RPMI8226 (cell line): ENCODE data around the gene TRAP1.

Source experiments
- DNase-seq: peaks from one replicate; pipeline ENCODE4 v3.0.0-alpha.2; 2015

Gene TRAP1

DNA sequence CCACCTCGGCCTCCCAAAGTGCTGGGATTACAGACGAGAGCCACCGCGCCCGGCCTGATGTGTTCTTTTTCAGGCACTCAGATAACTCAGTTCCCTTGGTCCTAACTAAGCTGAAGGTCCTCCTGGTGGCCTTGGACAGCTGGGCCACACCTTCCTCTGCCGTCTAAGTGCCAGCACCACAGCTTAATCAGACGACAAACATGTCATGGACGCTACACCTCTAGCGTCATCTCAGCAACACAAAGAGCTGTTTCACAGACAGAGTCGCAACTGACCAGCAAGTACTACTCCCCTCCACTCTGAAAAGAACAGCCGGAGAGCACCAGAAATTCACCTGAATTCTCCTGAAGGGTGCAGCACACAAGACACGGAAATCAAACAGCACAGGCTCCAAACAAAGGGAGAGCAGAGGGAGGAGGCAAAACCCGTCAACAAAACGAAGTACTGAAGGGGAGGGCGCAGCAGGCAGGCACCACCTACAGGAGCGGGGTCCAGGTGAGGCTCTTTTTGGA lies 4.4 kb downstream of the TRAP1 start:
- no peak for DNase-seq

DNA sequence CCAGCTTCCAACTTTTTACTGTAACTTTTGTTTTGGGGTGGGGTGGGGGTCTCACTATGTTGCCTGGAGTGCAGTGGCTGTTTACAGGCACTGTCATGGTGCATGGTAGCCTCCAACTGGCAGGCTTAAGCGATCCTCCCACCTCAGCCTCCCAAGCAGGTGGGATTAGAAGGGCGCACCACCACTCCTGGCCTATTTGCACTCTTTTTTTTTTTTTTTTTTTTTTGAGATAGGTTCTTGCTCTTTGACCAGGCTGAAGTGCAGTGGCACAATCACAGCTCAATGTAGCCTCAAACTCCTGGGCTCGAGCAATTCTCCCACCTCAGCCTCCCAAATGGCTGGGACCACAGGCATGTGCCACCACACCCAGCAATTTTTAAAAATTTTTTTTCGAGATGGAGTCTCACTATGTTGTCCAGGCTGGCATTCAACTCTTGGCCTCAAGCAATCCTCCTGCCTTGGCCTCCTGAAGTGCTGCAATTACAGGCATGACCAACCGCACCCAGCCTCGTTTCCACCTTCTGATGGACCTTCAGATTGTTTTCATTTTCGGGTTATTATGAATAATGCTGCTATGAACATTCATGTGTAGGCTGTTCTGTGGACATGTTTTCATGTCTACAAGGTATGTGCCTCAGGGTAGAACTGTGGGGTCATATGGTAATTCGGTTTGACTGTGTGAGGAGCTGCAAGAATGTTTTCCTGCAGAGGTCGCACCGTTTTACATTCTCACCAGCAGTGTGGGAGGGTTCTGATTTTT lies 10.9 kb downstream of the TRAP1 start:
- DNase-seq: no peak

DNA sequence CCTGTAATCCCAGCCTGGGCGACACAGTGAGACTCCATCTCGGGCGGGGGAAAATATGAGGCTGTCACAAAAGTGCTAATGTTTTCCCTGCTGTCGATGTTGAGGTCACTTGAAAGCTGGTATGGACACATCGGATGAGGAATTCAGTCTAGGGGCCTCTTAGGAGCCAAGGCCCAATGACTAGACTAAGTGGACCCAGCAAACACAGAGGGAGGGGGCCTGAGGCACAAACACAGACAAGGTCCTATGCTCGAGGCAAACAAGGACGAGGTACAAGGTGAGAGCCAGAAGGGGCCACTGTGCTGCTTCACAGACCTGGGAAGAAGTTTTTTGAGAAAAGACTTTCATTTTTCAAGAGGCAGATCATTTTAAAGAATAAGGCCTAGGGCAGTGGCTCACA lies 15.2 kb downstream of the TRAP1 start:
- DNase-seq: no peak

DNA sequence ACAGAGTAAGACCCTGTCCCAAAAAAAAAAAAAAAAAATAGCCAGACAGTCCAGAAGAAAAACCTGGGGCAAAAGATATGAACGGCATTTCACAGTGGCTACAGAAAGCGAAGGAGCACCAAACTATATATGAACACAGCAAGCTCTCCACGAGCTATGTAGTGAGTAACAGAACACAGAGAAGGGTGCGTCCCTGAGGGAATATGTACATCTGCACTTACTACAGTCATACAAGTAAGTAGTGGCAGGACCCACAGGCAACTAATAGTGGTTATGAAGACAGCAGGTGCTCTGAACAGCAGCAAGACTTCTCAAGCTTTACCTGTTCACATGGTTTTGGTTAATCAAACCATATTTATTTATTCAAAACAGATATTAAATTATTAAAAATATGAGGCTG lies 15.8 kb downstream of the TRAP1 start:
- DNase-seq: no peak

DNA sequence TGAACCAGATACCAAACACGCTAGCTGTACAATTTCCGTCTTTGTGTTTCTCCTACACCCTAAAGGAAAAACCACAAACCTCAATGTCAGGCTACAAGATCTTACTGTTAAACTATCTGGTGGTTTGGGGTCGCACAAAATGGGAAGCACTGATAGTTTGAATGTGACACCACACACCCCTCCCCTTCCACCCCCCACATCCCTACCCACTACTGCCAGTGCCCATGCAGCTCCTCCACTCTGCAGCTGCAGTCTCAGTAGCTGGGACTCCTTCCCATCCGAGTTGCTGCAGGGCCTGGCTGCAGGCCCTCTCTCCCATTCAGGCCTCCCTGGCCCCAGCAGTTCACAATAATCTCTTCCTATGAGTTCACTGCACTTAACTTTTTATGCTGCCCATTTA lies 18.4 kb downstream of the TRAP1 start:
- DNase-seq: no peak

DNA sequence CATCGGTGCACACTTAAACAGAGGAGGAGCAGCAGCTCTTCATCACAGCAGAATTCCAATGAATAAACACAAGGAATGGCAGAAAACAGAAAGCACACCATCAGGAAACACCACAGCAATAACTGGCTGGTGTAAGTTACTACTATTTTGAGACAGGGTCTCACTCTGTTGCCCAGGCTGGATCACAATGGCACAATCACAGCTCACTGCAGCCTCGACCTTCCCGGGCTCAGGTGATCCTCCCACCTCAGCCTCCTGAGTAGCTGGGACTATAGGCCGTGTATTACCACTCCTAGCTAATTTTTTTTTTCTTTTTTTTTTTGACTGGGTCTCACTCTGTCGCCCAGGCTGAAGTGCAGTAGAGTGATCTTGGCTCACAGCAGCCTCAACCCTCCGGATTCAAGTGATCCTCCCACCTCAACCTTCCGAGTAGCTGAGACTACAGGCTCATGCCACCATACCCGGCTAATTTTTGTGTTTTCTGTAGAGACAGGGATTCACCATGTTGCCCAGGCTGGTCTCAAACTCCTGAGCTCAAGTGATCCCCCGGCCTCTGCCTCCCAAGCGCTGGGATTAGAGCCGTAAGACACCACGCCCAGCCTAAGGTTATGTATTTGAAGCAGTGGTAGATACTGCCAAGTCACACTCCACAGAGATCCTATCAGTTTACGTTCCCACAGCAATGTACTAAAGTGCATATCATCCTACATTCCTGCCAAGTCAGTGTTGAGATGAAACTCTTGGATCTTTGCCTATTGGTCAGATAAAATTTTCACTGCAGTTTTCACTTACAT lies 20.7 kb downstream of the TRAP1 start:
- no peak for DNase-seq

DNA sequence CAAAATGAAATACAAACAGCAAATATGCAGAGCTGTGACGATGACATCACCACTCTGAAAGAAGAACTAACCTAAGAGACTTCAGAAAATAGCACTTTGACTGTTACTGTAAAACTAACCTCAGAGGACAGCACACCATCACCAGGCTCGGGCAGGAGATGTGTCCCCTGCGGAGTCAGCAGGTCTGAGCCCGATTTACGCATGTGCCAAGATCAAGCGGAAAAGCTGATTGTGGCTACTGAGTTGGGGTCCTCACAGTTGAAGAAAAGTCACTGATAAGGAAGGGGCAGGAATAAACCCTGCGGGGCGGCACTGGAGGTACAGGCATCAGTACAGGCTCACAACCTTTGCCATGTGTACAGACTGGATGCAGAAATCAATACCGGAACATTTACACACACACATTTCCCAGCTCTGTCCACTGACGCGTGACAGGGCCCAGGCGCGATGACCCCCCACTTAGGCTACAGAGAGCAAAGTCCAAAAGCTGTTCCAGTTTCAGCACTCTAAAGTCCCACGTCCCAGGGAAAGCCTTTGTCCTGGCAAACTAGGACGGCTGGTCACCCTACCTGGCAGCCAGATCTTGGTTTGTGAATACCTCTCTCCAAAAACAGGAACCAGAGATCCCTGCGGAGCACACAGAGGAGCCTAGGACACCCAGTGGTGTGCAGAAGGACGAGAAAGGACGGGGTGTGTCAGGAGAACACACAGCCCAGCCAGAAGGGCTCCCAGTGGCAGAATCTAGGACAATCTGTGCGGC lies 21.5 kb downstream of the TRAP1 start:
- DNase-seq: no peak

DNA sequence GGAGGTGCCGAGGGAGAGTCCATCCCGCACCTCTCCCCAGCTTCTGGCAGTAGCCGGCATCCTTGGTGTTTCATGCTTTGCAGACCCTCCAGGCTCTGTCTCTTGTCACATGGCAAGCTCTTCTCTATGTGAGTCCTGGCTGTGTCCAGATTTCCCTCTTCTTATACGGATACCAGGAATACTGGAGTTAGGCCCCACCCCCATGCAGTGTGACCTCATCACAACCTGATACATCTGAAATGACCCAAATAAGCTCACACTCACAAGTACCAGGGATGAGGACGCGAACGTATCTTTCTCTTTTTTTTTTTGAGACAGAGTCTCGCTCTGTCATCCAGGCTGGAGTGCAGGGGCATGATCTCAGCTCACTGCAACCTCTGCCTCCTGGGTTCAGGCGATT lies 23.3 kb downstream of the TRAP1 start:
- DNase-seq: no peak

DNA sequence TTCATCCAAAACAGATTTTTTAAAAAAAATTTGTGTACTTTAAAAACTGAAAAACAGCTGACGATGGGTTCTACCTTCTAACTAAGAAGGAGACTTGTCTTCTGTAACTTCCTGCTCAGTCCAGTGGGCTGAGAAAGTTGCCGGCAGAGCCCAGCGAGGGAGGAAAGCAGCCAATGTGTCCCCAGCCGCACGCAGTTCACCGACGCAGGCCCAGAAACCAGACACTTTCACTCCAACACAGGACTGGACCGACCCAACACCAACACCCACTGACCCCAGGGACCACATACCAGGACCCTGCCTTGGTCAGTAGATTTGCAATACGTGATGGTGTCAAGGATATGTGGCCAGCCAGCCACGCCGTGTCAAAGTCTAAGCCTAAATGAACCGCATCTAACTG lies 25.6 kb downstream of the TRAP1 start:
- DNase-seq: no peak

DNA sequence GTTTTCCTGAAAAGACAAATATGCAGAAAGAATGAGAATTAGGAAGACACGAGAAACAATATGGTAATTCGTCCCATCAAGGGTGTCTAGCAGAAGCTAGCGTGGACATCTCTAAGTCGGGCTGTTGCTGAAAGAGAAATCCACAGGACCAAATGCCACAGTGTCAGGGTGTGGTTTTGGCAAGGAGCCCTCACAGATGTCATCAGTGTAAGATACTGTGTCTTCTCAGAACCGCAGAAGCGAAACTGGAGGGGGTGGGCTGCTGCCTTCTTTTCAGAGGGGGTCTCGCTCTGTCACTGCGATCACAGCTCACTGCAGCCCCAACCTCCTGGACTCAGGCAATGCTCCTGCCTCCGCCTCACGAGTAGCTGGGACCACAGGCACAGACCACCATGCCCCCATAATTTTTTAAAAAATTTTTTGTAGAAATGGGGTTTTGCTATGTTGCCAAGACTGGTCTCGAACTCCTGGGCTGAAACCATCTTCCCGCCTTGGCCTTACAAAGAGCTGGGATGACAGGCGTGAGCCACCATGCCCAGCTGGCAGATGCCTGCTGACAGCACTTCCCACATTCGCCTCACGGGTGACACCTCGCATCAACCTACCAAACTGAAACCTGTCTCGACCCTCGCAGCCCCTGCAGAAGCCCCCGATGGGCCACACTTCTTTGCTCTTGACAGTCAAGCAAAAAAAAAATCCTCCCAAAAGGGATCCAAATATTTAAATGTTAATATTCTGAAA lies 26.2 kb downstream of the TRAP1 start:
- DNase-seq: peak; percentile 18

DNA sequence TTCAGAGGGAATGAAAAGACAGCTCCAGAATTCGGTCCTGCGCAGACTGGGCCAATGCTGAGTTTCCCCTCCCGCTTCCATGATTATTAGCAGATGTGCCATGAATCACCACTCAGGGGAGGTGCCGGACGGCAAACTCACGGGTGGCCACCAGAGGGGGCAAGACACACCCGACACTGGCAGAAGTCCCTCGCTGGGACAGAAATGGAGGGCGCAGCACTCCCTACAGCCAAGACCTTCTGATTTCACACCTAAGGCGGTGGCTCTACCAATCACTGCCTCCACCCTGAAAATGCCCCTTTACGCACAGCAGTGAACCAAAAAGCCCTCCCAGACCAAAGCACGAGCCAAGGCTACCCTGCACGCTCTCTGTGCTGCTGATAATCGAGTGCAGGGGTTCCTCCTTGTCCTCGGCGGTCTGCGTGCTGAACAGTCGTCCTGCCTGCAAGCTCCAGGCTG lies 26.8 kb downstream of the TRAP1 start:
- peak; percentile 75 for DNase-seq

DNA sequence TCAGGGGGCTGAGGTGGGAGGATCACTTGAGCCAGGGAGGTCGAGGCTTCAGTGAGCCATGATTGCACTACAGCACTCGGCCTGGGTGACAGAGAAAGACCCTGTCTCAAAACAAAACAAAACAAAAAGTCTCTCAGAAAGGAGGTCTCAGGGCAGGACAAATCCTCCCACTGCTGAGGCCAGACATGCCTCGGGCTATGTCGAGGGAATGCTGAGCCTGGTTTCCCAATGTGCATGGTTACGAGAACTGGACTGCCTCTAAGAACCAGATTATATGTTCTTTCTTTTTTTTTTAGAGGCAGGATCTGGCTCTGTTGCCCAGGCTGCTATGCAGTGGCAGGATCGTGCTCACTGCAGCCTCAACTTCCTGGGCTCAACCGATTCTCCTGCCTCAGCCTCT lies 27.6 kb downstream of the TRAP1 start:
- no peak for DNase-seq

DNA sequence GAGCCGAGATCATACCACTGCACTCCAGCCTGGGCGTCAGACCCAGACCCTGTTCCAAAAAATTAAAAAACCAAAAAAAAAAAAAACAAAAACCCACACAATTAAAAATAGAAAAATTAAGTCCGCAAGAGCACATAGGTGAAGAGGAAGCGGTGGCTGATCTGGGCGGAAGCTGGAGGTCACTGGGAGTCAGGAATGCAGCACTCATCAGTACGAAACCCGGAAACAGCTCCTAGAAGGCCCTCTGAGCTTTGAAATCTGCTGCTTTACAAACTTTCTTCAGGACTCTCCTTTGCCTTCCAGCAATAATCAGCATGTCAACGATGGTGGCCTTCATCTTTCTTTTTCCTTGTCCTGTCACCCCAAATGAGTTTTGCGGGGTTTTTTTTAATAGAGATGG lies 29.5 kb downstream of the TRAP1 start:
- no peak for DNase-seq

DNA sequence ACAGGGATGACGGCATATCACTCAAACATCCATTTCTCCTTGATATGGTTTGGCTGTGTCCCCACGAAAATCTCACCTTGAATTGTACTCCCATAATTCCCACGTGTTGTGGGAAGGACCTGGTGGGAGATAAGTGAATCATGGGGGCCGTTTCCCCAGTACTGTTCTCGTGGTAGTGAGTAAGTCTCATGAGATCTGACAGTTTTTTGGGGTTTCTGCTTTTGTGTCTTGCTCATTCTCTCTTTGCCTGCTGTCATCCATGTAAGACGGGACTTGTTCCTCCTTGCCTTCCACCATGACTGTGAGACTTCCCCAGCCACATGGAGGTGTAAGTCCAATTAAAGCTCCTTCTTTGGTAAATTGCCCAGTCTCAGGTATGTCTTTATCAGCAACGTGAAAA lies 30.3 kb downstream of the TRAP1 start:
- DNase-seq: no peak

DNA sequence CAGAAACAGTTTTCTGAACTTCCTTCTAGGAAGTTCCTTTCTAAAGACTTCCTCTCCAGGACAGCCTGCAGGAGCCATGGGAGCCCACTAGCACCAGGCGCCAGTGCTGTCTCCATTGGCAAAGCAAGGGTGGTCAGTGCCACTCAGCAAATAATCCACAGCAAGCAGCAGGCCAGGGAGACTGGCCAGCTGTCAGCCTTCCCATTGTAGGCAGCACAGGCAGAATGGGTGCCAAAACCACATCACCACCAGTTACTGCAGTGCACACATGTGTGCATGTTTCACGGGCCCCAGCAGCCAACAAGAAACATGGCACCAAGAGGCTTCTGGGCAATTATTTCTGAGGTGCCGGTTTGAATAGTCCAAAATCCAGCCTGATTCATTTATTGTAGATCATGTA lies 36.1 kb downstream of the TRAP1 start:
- no peak for DNase-seq

DNA sequence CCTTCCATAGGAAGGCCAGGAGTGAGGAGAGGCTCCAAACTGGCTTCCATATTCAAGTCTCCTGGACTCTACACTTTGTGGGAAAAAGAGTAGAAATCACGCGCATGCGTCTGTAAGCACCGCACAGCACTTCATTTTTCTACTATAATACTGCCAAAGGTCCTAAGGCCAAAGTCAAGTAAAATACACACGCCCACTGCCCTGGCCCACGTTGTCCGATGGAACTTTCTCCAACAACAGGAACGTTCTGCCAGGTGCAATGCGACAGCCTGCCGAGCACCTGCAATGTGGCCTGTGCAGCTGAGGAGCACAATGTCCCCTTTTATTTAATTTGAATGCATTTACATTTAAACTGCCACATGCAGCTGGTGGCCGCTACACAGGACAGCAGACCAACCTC lies 39.3 kb downstream of the TRAP1 start:
- DNase-seq: no peak

DNA sequence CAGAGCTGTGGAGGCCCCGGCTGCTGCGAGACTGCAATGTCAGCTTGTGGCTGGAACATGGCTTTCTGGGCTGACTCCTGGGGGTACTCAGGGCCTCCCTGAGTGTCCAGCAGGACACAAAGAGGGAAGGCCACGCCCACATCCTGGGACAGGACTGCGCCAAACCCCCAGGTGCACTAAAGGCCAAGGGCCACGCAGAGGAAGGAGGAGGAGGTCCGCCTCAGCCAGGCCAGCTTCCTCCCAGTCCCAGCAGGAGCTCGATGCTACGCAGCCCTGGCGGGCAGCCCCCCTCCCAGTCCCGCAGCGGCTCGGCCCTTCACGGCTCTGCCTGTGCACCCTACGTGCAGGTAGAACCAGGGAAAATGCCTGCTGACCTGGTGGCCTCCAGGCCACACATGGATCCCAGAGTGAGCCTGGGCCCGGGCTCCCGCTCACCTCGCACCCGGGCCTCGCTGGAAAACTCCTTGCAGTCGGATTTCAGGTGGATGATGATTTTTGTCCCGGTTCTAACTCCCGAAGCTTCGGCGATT lies 41.7 kb downstream of the TRAP1 start:
- DNase-seq: no peak

DNA sequence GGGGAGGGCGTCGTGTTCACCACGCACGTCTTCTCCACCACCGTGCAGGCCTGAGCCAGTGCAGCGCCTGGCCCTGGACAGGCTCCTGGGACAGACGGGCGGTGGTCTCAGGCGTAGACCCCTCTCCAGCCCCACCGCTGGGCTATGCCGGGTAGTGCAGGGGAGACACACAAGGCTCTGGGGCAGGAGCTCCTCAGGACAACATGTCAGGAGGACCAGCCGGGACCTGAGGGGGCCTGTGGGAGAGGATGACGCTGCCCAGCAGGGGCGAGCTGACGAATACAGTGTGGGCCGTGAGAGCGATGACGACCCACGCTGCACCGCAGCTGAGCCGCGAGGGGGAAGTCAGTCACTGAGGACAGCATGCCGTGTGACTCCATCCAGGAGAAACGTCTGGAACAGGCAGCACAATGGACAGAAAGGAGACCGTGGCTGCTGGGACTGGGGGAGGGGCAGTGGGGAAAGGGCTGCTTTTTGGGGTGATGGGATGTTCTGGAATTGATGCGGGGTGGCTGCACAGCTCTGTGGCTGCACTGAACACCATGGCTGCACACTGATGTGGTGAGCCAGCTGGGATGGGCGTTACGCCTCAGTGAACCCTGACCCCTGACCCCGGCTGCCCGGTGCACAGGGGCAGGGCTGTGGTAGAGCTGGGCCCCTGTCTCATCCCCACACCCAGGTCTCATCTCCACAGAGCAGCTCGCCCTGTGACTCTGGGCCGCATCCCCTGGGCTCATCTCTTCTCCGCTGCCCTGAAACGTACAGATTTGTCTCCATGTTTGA lies 42.6 kb downstream of the TRAP1 start:
- DNase-seq: no peak

DNA sequence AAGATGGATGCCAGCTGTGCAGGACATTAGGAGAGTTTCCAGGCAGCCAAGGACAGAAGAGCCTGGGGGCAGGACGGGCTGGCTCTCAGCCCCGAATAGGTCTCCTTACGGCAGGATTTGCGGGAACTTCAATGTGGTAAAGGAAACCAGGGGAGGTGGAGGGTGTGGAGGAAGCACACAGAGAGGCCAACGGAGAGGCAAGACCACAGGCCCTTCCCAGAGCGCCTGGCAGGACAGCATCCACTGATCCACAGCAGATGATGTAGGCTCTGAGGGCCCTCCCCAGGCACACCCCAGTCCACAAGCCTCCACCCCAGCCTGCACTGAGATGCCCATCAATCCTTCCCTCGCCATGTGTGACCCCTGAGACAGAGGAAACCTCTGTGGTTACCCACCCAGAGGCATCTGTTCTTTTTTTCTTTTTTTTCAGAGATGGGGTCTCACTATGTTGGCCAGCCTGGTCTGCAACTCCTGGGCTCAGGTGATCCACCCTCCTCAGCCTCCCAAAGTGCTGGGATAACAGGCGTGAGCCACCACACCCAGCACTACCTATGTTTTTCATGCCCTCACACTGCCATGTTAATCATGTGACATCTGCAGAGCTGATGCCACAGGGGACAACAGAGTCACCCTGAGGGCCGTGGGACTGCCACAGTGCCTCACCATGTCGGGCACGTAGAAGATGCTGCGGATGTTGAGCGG lies 43.5 kb downstream of the TRAP1 start:
- DNase-seq: no peak

DNA sequence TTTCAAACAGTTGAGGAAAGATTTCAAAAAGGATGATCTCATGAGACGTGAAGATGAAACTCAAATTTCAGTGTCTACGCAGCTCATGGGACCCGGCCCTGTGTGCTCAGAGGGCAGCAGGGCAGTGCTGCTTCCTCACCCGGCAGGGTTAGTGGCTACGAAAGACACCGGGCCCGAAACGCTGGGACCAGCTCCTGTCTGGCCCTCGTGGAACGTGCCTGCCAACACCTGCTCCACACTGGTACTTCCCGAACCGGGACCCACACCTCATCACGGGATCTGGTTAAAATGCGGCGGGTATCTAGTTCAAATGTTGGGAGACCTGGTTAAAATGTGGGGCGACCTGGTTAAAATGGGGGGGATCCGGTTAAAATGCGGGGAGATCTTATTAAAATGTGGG lies 44.1 kb downstream of the TRAP1 start:
- no peak for DNase-seq

DNA sequence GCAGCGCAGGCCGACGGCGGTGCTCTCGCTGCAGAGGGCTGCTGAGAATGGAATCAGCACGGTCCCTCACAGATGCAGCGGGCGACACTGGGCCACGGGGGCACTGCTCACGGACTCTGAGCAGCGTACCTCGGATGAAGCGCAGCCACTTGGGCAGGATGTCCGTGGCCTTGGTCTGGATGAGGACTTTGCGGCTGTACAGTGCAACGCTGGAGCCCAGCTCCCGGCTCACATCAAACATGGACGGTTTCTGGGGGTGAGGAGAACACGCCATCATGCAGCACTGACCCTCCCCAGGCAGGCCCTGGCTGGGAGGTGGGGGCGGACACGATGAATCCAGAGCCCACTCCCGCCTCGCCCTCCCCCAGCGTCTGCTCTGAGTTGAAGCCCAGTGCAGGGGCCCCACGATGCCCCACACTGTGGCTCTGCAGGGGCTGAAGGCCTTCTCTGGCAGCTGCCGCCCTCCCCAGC lies 44.7 kb downstream of the TRAP1 start:
- DNase-seq: no peak
